ENCODE data around the gene ATE1. TPM values are rescaled to one million over a fixed set of nuclear protein-coding genes. Genes with fewer than 3 reads are reported as not detected.
A peak's percentile ranks its signal among the peaks of the same experiment; 100 is the strongest.
"Not testable (repeated sequence)": the region's sequence is repeated elsewhere in the genome, so short reads cannot be mapped to it uniquely, and the experiment has no call there.

Gene ATE1
- total RNA-seq, 2 donors from 2014 or later, result 16.5 to 24.4 TPM

- H3K36me3 Mint-ChIP-seq (ENCODE audit: low read depth), result peaks cover 44% of the 10 kb centered on the region
- no peaks in the 10 kb centered on the region for H3K4me1 Mint-ChIP-seq
- H3K27ac Mint-ChIP-seq, result no peak overlapping the region
- H3K27me3 Mint-ChIP-seq, result no peaks in the 10 kb centered on the region
- no peak overlapping the region for H3K4me3 Mint-ChIP-seq
- ATAC-seq (replicated peaks), result no peak
- no peaks in the 10 kb centered on the region for H3K9me3 Mint-ChIP-seq
Measured at GRCh38 chr10:121788115-121788514, 139.7 kb downstream of the ATE1 start.

- H3K9me3 Mint-ChIP-seq, result no peaks in the 10 kb centered on the region
- no peaks in the 10 kb centered on the region for H3K27me3 Mint-ChIP-seq
- ATAC-seq (replicated peaks), result no peak
- peaks cover 43% of the 10 kb centered on the region for H3K36me3 Mint-ChIP-seq (ENCODE audit: low read depth)
- no peaks in the 10 kb centered on the region for H3K4me1 Mint-ChIP-seq
- no peak overlapping the region for H3K4me3 Mint-ChIP-seq
- no peak overlapping the region for H3K27ac Mint-ChIP-seq
Measured at GRCh38 chr10:121787169-121787568, 140.7 kb downstream of the ATE1 start.

GRCh38 chr10:121783782-121784372, 144.0 kb downstream of the ATE1 start:
- ATAC-seq (replicated peaks), result no peak
- peaks cover 23% of the 10 kb centered on the region for H3K36me3 Mint-ChIP-seq (ENCODE audit: low read depth)
- no peak overlapping the region for H3K27ac Mint-ChIP-seq
- H3K4me3 Mint-ChIP-seq, result no peak overlapping the region
- H3K27me3 Mint-ChIP-seq, result no peaks in the 10 kb centered on the region
- no peaks in the 10 kb centered on the region for H3K4me1 Mint-ChIP-seq
- H3K9me3 Mint-ChIP-seq, result no peaks in the 10 kb centered on the region

GRCh38 chr10:121781101-121781500, 146.7 kb downstream of the ATE1 start:
- ATAC-seq (replicated peaks), result no peak
- H3K27ac Mint-ChIP-seq, result no peak overlapping the region
- H3K27me3 Mint-ChIP-seq, result no peaks in the 10 kb centered on the region
- H3K36me3 Mint-ChIP-seq (ENCODE audit: low read depth), result peaks cover 10% of the 10 kb centered on the region
- no peaks in the 10 kb centered on the region for H3K4me1 Mint-ChIP-seq
- H3K9me3 Mint-ChIP-seq, result no peaks in the 10 kb centered on the region
- no peak overlapping the region for H3K4me3 Mint-ChIP-seq

- H3K4me1 Mint-ChIP-seq, result no peaks in the 10 kb centered on the region
Measured at GRCh38 chr10:121774813-121775212, 153.0 kb downstream of the ATE1 start.

GRCh38 chr10:121774404-121774803, 153.4 kb downstream of the ATE1 start:
- Mint-ChIP-seq H3K9me3 (peaks cover 3% of the 10 kb centered on the region), H3K27ac (no peak overlapping the region), H3K4me3 (no peak overlapping the region), H3K27me3 (no peaks in the 10 kb centered on the region), H3K36me3 (ENCODE audit: low read depth) (no peaks in the 10 kb centered on the region), H3K4me1 (no peaks in the 10 kb centered on the region)
- no peak for ATAC-seq (replicated peaks)

More at GRCh38 chr10:121774813-121775212, 153.0 kb downstream of the ATE1 start:
- ATAC-seq (replicated peaks), result no peak
- Mint-ChIP-seq H3K9me3 (peaks cover 3% of the 10 kb centered on the region), H3K27me3 (no peaks in the 10 kb centered on the region), H3K4me3 (no peak overlapping the region), H3K27ac (no peak overlapping the region), H3K36me3 (ENCODE audit: low read depth) (no peaks in the 10 kb centered on the region)

GRCh38 chr10:121772884-121773283, 154.9 kb downstream of the ATE1 start:
- H3K36me3 Mint-ChIP-seq (ENCODE audit: low read depth), result no peaks in the 10 kb centered on the region
- H3K4me1 Mint-ChIP-seq, result no peaks in the 10 kb centered on the region
- no peak for ATAC-seq (replicated peaks)
- no peak overlapping the region for H3K4me3 Mint-ChIP-seq
- peaks cover 3% of the 10 kb centered on the region for H3K9me3 Mint-ChIP-seq
- no peaks in the 10 kb centered on the region for H3K27me3 Mint-ChIP-seq
- no peak overlapping the region for H3K27ac Mint-ChIP-seq

GRCh38 chr10:121772406-121772805, 155.4 kb downstream of the ATE1 start:
- no peak for ATAC-seq (replicated peaks)
- Mint-ChIP-seq H3K36me3 (ENCODE audit: low read depth) (no peaks in the 10 kb centered on the region), H3K27ac (no peak overlapping the region), H3K9me3 (peaks cover 3% of the 10 kb centered on the region), H3K4me1 (no peaks in the 10 kb centered on the region), H3K4me3 (no peak overlapping the region), H3K27me3 (no peaks in the 10 kb centered on the region)

GRCh38 chr10:121771966-121772365, 155.9 kb downstream of the ATE1 start:
- Mint-ChIP-seq H3K9me3 (peaks cover 3% of the 10 kb centered on the region), H3K27ac (no peak overlapping the region), H3K4me3 (no peak overlapping the region), H3K36me3 (ENCODE audit: low read depth) (no peaks in the 10 kb centered on the region), H3K27me3 (no peaks in the 10 kb centered on the region), H3K4me1 (no peaks in the 10 kb centered on the region)
- ATAC-seq (replicated peaks), result no peak

- no peaks in the 10 kb centered on the region for H3K27me3 Mint-ChIP-seq
- H3K4me1 Mint-ChIP-seq, result no peaks in the 10 kb centered on the region
- no peak for ATAC-seq (replicated peaks)
- H3K27ac Mint-ChIP-seq, result no peak overlapping the region
- peaks cover 37% of the 10 kb centered on the region for H3K36me3 Mint-ChIP-seq (ENCODE audit: low read depth)
- H3K4me3 Mint-ChIP-seq, result no peak overlapping the region
- H3K9me3 Mint-ChIP-seq, result peaks cover 10% of the 10 kb centered on the region
Measured at GRCh38 chr10:121766426-121766825, 161.4 kb downstream of the ATE1 start.

- Mint-ChIP-seq H3K4me3 (no peak overlapping the region), H3K27me3 (no peaks in the 10 kb centered on the region), H3K4me1 (no peaks in the 10 kb centered on the region), H3K27ac (no peak overlapping the region), H3K36me3 (ENCODE audit: low read depth) (peaks cover 49% of the 10 kb centered on the region), H3K9me3 (peaks cover 20% of the 10 kb centered on the region)
- ATAC-seq (replicated peaks), result no peak
Measured at GRCh38 chr10:121765204-121765603, 162.6 kb downstream of the ATE1 start.

GRCh38 chr10:121764233-121764942, 163.4 kb downstream of the ATE1 start:
- no peak for ATAC-seq (replicated peaks)
- Mint-ChIP-seq H3K4me1 (no peaks in the 10 kb centered on the region), H3K27ac (no peak overlapping the region), H3K9me3 (peaks cover 21% of the 10 kb centered on the region), H3K4me3 (no peak overlapping the region), H3K27me3 (no peaks in the 10 kb centered on the region), H3K36me3 (ENCODE audit: low read depth) (peaks cover 57% of the 10 kb centered on the region)

- H3K27me3 Mint-ChIP-seq; ATAC-seq (replicated peaks); H3K4me3 Mint-ChIP-seq; H3K27ac Mint-ChIP-seq: not testable (repeated sequence)
- H3K9me3 Mint-ChIP-seq, result peaks cover 35% of the 10 kb centered on the region
- H3K4me1 Mint-ChIP-seq, result peaks cover 19% of the 10 kb centered on the region
- H3K36me3 Mint-ChIP-seq (ENCODE audit: low read depth), result peaks cover 78% of the 10 kb centered on the region
Measured at GRCh38 chr10:121757241-121757640, 170.6 kb downstream of the ATE1 start.

- not testable (repeated sequence) for H3K4me3 Mint-ChIP-seq; ATAC-seq (replicated peaks); H3K27me3 Mint-ChIP-seq
- Mint-ChIP-seq H3K27ac (peak overlapping the region; percentile 91), H3K9me3 (peaks cover 22% of the 10 kb centered on the region), H3K36me3 (ENCODE audit: low read depth) (peaks cover 61% of the 10 kb centered on the region), H3K4me1 (peaks cover 19% of the 10 kb centered on the region)
Measured at GRCh38 chr10:121755496-121755895, 172.3 kb downstream of the ATE1 start.

GRCh38 chr10:121754666-121755065, 173.2 kb downstream of the ATE1 start:
- Mint-ChIP-seq H3K27me3 (no peaks in the 10 kb centered on the region), H3K27ac (peak overlapping the region; percentile 91), H3K9me3 (peaks cover 16% of the 10 kb centered on the region), H3K36me3 (ENCODE audit: low read depth) (peaks cover 53% of the 10 kb centered on the region), H3K4me3 (peak overlapping the region; percentile 65), H3K4me1 (peaks cover 19% of the 10 kb centered on the region)
- peak; percentile 69 for ATAC-seq (replicated peaks)
